GM23338 (cell line): ENCODE measurements around the gene BRAP. TPM values are rescaled to one million over a fixed set of nuclear protein-coding genes. Genes with fewer than 3 reads are reported as not detected.

ENCODE experiments used
- ATAC-seq: fragments of 200-7000 bp; cut with Tn5 transposase; 3 replicates; pipeline ENCODE4 v1.9.1; 2020
- DNase-seq: peaks from one replicate; pipeline ENCODE4 v3.0.0-alpha.2; 2015; ENCODE audit warnings: low spot score
- H2AFZ ChIP-seq: fragments of 200-600 bp; sonication (generic); 2 replicates; pipeline ENCODE4 v1.8.0; 2016; ENCODE audit warnings: antibody characterized with exemption, mild to moderate bottlenecking, moderate library complexity
- H3F3A ChIP-seq: fragments of 200-600 bp; sonication (generic); replicated peaks from 2 replicates; pipeline ENCODE4 v1.8.0; 2017; ENCODE audit warnings: antibody characterized with exemption, mixed run types, low read depth
- H3K27ac ChIP-seq: fragments of 200-600 bp; sonication (generic); 2 replicates; pipeline ENCODE4 v1.6.1; 2016; ENCODE audit warnings: low read depth
- H3K27me3 ChIP-seq: fragments of 200-600 bp; sonication (generic); 2 replicates; pipeline ENCODE4 v1.8.0; 2016; ENCODE audit warnings: mild to moderate bottlenecking, mixed run types, moderate library complexity; ENCODE audit not compliant: insufficient read depth
- H3K36me3 ChIP-seq: fragments of 200-600 bp; sonication (generic); 2 replicates; pipeline ENCODE4 v1.8.0; 2016; ENCODE audit warnings: mild to moderate bottlenecking; ENCODE audit not compliant: insufficient read depth
- H3K4me1 ChIP-seq: fragments of 200-600 bp; sonication (generic); 2 replicates; pipeline ENCODE4 v1.8.0; 2016; ENCODE audit warnings: mild to moderate bottlenecking, moderate library complexity; ENCODE audit not compliant: insufficient read depth
- H3K4me2 ChIP-seq: fragments of 200-600 bp; sonication (generic); 2 replicates; pipeline ENCODE4 v1.7.1; 2017; ENCODE audit warnings: mixed run types
- H3K4me3 ChIP-seq: fragments of 200-600 bp; sonication (generic); 2 replicates; pipeline ENCODE4 v1.6.1; 2016; ENCODE audit warnings: mixed run types
- H3K79me2 ChIP-seq: fragments of 200-600 bp; sonication (generic); replicated peaks from 2 replicates; pipeline ENCODE4 v1.8.0; 2017; ENCODE audit warnings: mild to moderate bottlenecking; ENCODE audit not compliant: insufficient read depth
- H3K9me2 ChIP-seq: fragments of 200-600 bp; sonication (generic); 2 replicates; pipeline ENCODE4 v1.8.0; 2017; ENCODE audit not compliant: insufficient read depth
- H4K20me1 ChIP-seq: fragments of 200-600 bp; sonication (generic); replicated peaks from 2 replicates; pipeline ENCODE4 v1.8.0; 2017; ENCODE audit warnings: mild to moderate bottlenecking; ENCODE audit not compliant: insufficient read depth
- H3K27ac Mint-ChIP-seq: 2 replicates; pipeline ENCODE4 v1.8.0; 2020; ENCODE audit warnings: inconsistent platforms, mild to moderate bottlenecking, moderate library complexity, mixed read lengths
- H3K27me3 Mint-ChIP-seq: 3 replicates; pipeline ENCODE4 v1.8.0; 2022; ENCODE audit warnings: low read depth, mild to moderate bottlenecking, moderate library complexity, mixed read lengths, inconsistent platforms; ENCODE audit not compliant: insufficient read depth, poor library complexity
- H3K36me3 Mint-ChIP-seq: 3 replicates; pipeline ENCODE4 v1.8.0; 2021; ENCODE audit warnings: low read depth, mild to moderate bottlenecking, inconsistent platforms, moderate library complexity, mixed read lengths
- H3K4me1 Mint-ChIP-seq: 3 replicates; pipeline ENCODE4 v1.8.0; 2020; ENCODE audit warnings: mild to moderate bottlenecking, inconsistent platforms, mixed read lengths
- H3K4me3 Mint-ChIP-seq: 3 replicates; pipeline ENCODE4 v1.8.0; 2021; ENCODE audit warnings: moderate library complexity, mild to moderate bottlenecking, inconsistent platforms, mixed read lengths
- H3K9me3 Mint-ChIP-seq: 3 replicates; pipeline ENCODE4 v1.8.0; 2020; ENCODE audit warnings: moderate library complexity, mild to moderate bottlenecking, inconsistent platforms, mixed read lengths
- CREB1 ChIP-seq: fragments of 250-450 bp; sonication (Bioruptor Pico); IDR thresholded peaks from 2 replicates; pipeline ENCODE4 v1.5.0; 2020; ENCODE audit warnings: low read depth, mild to moderate bottlenecking, moderate library complexity
- ETS1 ChIP-seq: IDR thresholded peaks from 2 replicates; pipeline ENCODE4 v1.6.1; 2016; ENCODE audit warnings: antibody characterized with exemption
- EZH2 ChIP-seq: fragments of 200-600 bp; sonication (generic); IDR thresholded peaks from one replicate; pipeline ENCODE4 v1.8.0; 2017; ENCODE audit warnings: antibody characterized with exemption, mild to moderate bottlenecking, low read depth; ENCODE audit not compliant: unreplicated experiment
- EZH2phosphoT487 ChIP-seq: fragments of 200-600 bp; sonication (generic); IDR thresholded peaks from one replicate; pipeline ENCODE4 v1.8.1; 2018; ENCODE audit warnings: antibody characterized with exemption; ENCODE audit not compliant: unreplicated experiment
- JUNB ChIP-seq: IDR thresholded peaks from one replicate; pipeline ENCODE4 v1.6.1; 2016; ENCODE audit warnings: antibody characterized with exemption; ENCODE audit not compliant: unreplicated experiment
- NANOG ChIP-seq: IDR thresholded peaks from 2 replicates; pipeline ENCODE4 v1.6.1; 2016; ENCODE audit warnings: antibody characterized with exemption, borderline replicate concordance
- POLR2AphosphoS5 ChIP-seq: IDR thresholded peaks from 2 replicates; pipeline ENCODE4 v1.6.1; 2016; ENCODE audit warnings: antibody characterized with exemption, low read depth
- REST ChIP-seq: IDR thresholded peaks from one replicate; pipeline ENCODE4 v1.6.1; 2018; ENCODE audit warnings: antibody characterized with exemption; ENCODE audit not compliant: unreplicated experiment
- ZNF114 ChIP-seq: fragments of 250-450 bp; sonication (Bioruptor Pico); IDR thresholded peaks from 2 replicates; pipeline ENCODE4 v1.5.0; 2020; ENCODE audit warnings: mild to moderate bottlenecking, moderate library complexity
- ZNF331 ChIP-seq: fragments of 250-450 bp; sonication (Bioruptor Pico); IDR thresholded peaks from 2 replicates; pipeline ENCODE4 v1.5.0; 2020; ENCODE audit warnings: low read depth, mild to moderate bottlenecking, moderate library complexity
- ZNF462 ChIP-seq: fragments of 250-450 bp; sonication (Bioruptor Pico); IDR thresholded peaks from 2 replicates; pipeline ENCODE4 v1.5.0; 2020; ENCODE audit warnings: mild to moderate bottlenecking, moderate library complexity
- polyA plus RNA-seq: library from polyadenylated mRNA; unstranded; fragments of >200 nt; fragmentation: Nextera tagmentation; extraction: Ambion mirVana; gene quantifications from 2 replicates; pipeline ENCODE4 v1.2.1, GENCODE V29; 2016
- total RNA-seq: library from RNA; depleted of rRNA; stranded (reverse); fragments of >200 nt; shearing (Covaris generic); gene quantifications from 2 replicates; pipeline ENCODE4 v1.2.3, GENCODE V29; 2014

BRAP gene
- total and polyA plus RNA-seq, 2 experiments from 2014 or later, result 14.9 to 19.4 TPM

DNA sequence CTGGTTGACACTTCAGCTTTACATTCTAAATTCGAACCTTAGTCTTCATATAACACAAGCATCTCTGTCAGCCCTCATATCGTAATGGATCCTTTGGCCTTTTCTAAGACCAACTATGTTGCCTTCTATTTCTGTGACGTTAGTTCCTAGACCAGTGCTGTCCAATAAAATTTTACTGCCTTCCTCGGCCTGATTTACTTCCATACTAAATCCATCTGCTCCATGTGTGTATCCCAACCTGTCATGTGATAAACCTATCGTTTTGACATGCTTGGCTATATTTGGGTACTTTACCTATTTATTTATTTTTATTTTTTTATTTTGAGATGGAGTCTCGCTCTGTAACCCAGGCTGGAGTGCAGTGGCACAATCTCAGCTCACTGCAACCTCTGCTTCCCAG lies 20.4 kb upstream of the BRAP start:
- Mint-ChIP-seq H3K27ac (no peak overlapping the region), H3K36me3 (peaks cover 18% of the 10 kb centered on the region), H3K4me3 (no peak overlapping the region), H3K27me3 (peaks cover 4% of the 10 kb centered on the region), H3K9me3 (no peaks in the 10 kb centered on the region), H3K4me1 (no peaks in the 10 kb centered on the region)
- Histone ChIP-seq H3K27ac (no peak overlapping the region), H2AFZ (no peak overlapping the region), H3K4me3 (no peak overlapping the region), H3F3A (no peaks in the 10 kb centered on the region), H3K79me2 (no peaks in the 10 kb centered on the region), H3K4me1 (no peaks in the 10 kb centered on the region), H4K20me1 (no peaks in the 10 kb centered on the region; the same call in 1 of the 2 replicates), H3K36me3 (peaks cover 10% of the 10 kb centered on the region; the same call in 1 of the 2 replicates), H3K27me3 (no peaks in the 10 kb centered on the region), H3K9me2 (no peaks in the 10 kb centered on the region), H3K4me2 (no peak overlapping the region)
- TF ChIP-seq EZH2 (no peak), EZH2phosphoT487 (no peak), NANOG (no peak), ZNF462 (CRISPR knock-in tag) (no peak)
- no peak for ATAC-seq
- no peak for DNase-seq

DNA sequence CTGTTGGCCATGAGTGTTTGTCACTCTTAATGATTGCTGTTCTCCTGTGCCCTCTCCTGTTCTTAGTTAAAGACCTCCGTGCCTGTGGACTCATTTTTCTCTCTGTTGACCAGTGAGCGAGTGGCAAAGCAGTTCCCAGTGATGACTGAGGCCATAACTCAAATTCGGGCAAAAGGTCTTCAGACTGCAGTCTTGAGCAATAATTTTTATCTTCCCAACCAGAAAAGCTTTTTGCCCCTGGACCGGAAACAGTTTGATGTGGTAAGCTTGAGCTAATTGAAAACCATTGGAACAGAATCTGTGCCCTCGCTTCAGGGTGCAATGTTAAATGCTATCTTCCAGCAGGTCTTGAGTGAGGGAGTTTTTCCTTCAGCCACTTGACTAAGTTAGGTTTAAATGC lies 19.9 kb upstream of the BRAP start:
- no peaks in the 10 kb centered on the region for H3K4me1 ChIP-seq
- ATAC-seq (no peak), DNase-seq (no peak)
- no peaks in the 10 kb centered on the region for H3F3A ChIP-seq
- Mint-ChIP-seq H3K27me3 (peaks cover 4% of the 10 kb centered on the region), H3K36me3 (peaks cover 15% of the 10 kb centered on the region), H3K4me1 (no peaks in the 10 kb centered on the region), H3K9me3 (no peaks in the 10 kb centered on the region), H3K4me3 (no peak overlapping the region), H3K27ac (no peak overlapping the region)
- H3K4me3 ChIP-seq, result no peak overlapping the region
- peaks cover 10% of the 10 kb centered on the region; the same call in 1 of the 2 replicates for H3K36me3 ChIP-seq
- no peak overlapping the region for H3K27ac ChIP-seq
- H2AFZ ChIP-seq, result no peak overlapping the region
- no peaks in the 10 kb centered on the region for H3K79me2 ChIP-seq
- no peaks in the 10 kb centered on the region; the same call in 1 of the 2 replicates for H4K20me1 ChIP-seq
- H3K27me3 ChIP-seq, result no peaks in the 10 kb centered on the region
- no peak overlapping the region for H3K4me2 ChIP-seq
- H3K9me2 ChIP-seq, result no peaks in the 10 kb centered on the region
- no peak for TF ChIP-seq NANOG
- no peak for TF ChIP-seq POLR2AphosphoS5
- TF ChIP-seq ZNF331 (CRISPR knock-in tag), result no peak
- TF ChIP-seq JUNB, result no peak
- no peak for TF ChIP-seq EZH2
- no peak for TF ChIP-seq ETS1
- TF ChIP-seq REST, result no peak
- TF ChIP-seq ZNF114 (CRISPR knock-in tag), result no peak
- no peak for TF ChIP-seq CREB1 (CRISPR knock-in tag)
